ENCODE measurements around the gene REEP5. TPM values are rescaled to one million over a fixed set of nuclear protein-coding genes. Genes with fewer than 3 reads are reported as not detected.

Gene REEP5
- total and polyA plus RNA-seq, 4 experiments from 2014 or later: 55.6 to 117 (median 87.0) TPM

GRCh38 chr5:112880219-112880964, 41.6 kb downstream of the REEP5 start:
- CTCF ChIA-PET (ENCODE audit: partially characterized antibody): interaction anchor here (0.7 to 3.4 kb wide), 7 partner anchors 8 to 84 kb away, joined by 3 to 10 read pairs (median 3); partner anchors contain the start of gene REEP5
- H3K27me3 ChIP-seq (ENCODE audit: insufficient read depth, low read length): no peaks in the 10 kb centered on the region
- H3K4me3 Mint-ChIP-seq: peak overlapping the region in 1 of 8 donors; percentile 46
- no peak for DNase-seq
- intact Hi-C loops (cut with micrococcal nuclease): no loop called here
- H3K27me3 Mint-ChIP-seq: no peaks in the 10 kb centered on the region
- peaks cover 43% of the 10 kb centered on the region for H3K4me1 ChIP-seq (ENCODE audit: insufficient read depth, low read length)
- POLR2A ChIA-PET (ENCODE audit: partially characterized antibody): interaction anchor here (0.5 to 2.5 kb wide), 4 partner anchors 15 to 36 kb away, joined by 3 to 20 read pairs (median 4); partner anchors contain the start of gene SRP19
- no peaks in the 10 kb centered on the region for H3K9me3 ChIP-seq (ENCODE audit: control insufficient read depth in 1 of 2, low read length in 2 of 2)
- H3K4me3 ChIP-seq (ENCODE audit: low read length in 2 of 2): no peak overlapping the region
- no peaks in the 10 kb centered on the region for H3K9me3 Mint-ChIP-seq
- H3K27ac Mint-ChIP-seq: peak overlapping the region in 6 of 7 donors; percentile 50 to 92 (median 86)
- peaks cover 8% of the 10 kb centered on the region for H3K36me3 ChIP-seq (ENCODE audit: insufficient read depth, low read length)
- peaks cover 26 to 41% (median 31%) of the 10 kb centered on the region in 4 donors for H3K4me1 Mint-ChIP-seq
- peak overlapping the region; percentile 6 for H3K27ac ChIP-seq (ENCODE audit: low read depth, low read length)
- H3K36me3 Mint-ChIP-seq: peaks cover 26 to 36% of the 10 kb centered on the region in 2 donors

- intact Hi-C loops (cut with micrococcal nuclease): loop anchor here (1.0 to 2.0 kb wide), 2 partner anchors 17 to 44 kb away; partner anchors contain the start of genes REEP5 and SRP19
- no peaks in the 10 kb centered on the region for H3K9me3 Mint-ChIP-seq
These were observed 43.3 kb downstream of the REEP5 start for GRCh38 chr5:112878760-112879159.

GRCh38 chr5:112878101-112878500, 43.9 kb downstream of the REEP5 start:
- Mint-ChIP-seq H3K4me3 (peak overlapping the region in 2 of 8 donors; percentile 11 to 68), H3K9me3 (no peaks in the 10 kb centered on the region), H3K27ac (peak overlapping the region; percentile 52 to 91 (median 83)), H3K36me3 (peaks cover 23 to 39% of the 10 kb centered on the region in 2 donors), H3K4me1 (peaks cover 33 to 54% (median 42%) of the 10 kb centered on the region in 4 donors), H3K27me3 (no peaks in the 10 kb centered on the region)
- ChIA-PET CTCF (ENCODE audit: partially characterized antibody) (interaction anchor here (0.8 to 1.7 kb wide), 11 partner anchors 8 to 101 kb away, joined by 3 to 8 read pairs (median 3); partner anchors contain the start of gene REEP5), POLR2A (ENCODE audit: partially characterized antibody) (interaction anchor here (1.0 to 3.1 kb wide), 8 partner anchors 8 to 98 kb away, joined by 4 to 20 read pairs (median 7); partner anchors contain the start of genes DCP2, REEP5 and SRP19)
- H3K36me3 ChIP-seq (ENCODE audit: insufficient read depth, low read length): no peaks in the 10 kb centered on the region
- H3K4me1 ChIP-seq (ENCODE audit: insufficient read depth, low read length): peaks cover 52% of the 10 kb centered on the region
- no peak for DNase-seq
- peak overlapping the region; percentile 31 for H3K27ac ChIP-seq (ENCODE audit: low read depth, low read length)
- H3K27me3 ChIP-seq (ENCODE audit: insufficient read depth, low read length): no peaks in the 10 kb centered on the region
- intact Hi-C loops (cut with micrococcal nuclease): loop anchor here (1.0 to 2.0 kb wide), 2 partner anchors 17 to 45 kb away; partner anchors contain the start of genes REEP5 and SRP19
- H3K4me3 ChIP-seq (ENCODE audit: low read length in 2 of 2): no peak overlapping the region
- H3K9me3 ChIP-seq (ENCODE audit: control insufficient read depth in 1 of 2, low read length in 2 of 2): no peaks in the 10 kb centered on the region

More at GRCh38 chr5:112878760-112879159, 43.3 kb downstream of the REEP5 start:
- H3K27me3 ChIP-seq (ENCODE audit: insufficient read depth, low read length): no peaks in the 10 kb centered on the region
- H3K36me3 Mint-ChIP-seq: peaks cover 23 to 36% of the 10 kb centered on the region in 2 donors
- no peaks in the 10 kb centered on the region for H3K9me3 ChIP-seq (ENCODE audit: control insufficient read depth in 1 of 2, low read length in 2 of 2)
- peak overlapping the region; percentile 31 for H3K27ac ChIP-seq (ENCODE audit: low read depth, low read length)
- no peaks in the 10 kb centered on the region for H3K36me3 ChIP-seq (ENCODE audit: insufficient read depth, low read length)
- H3K4me3 Mint-ChIP-seq: peak overlapping the region; percentile 3 to 73 (median 48)
- ChIA-PET POLR2A (ENCODE audit: partially characterized antibody) (interaction anchor here (1.0 to 3.1 kb wide), 8 partner anchors 9 to 98 kb away, joined by 4 to 20 read pairs (median 7); partner anchors contain the start of genes DCP2, REEP5 and SRP19), CTCF (ENCODE audit: partially characterized antibody) (interaction anchor here (0.8 to 1.7 kb wide), 10 partner anchors 13 to 100 kb away, joined by 3 to 8 read pairs (median 3); partner anchors contain the start of gene REEP5)
- peak overlapping the region in 1 of 2 donors; percentile 13 for H3K4me3 ChIP-seq (ENCODE audit: low read length in 2 of 2)
- peaks cover 30 to 50% (median 38%) of the 10 kb centered on the region in 4 donors for H3K4me1 Mint-ChIP-seq
- peak overlapping the region; percentile 32 to 88 (median 80) for H3K27ac Mint-ChIP-seq
- H3K4me1 ChIP-seq (ENCODE audit: insufficient read depth, low read length): peaks cover 47% of the 10 kb centered on the region
- H3K27me3 Mint-ChIP-seq: no peaks in the 10 kb centered on the region
- DNase-seq: peak; percentile 32 to 87 (median 49)

GRCh38 chr5:112876362-112876761, 45.7 kb downstream of the REEP5 start:
- H3K9me3 Mint-ChIP-seq: no peaks in the 10 kb centered on the region
- CTCF ChIA-PET (ENCODE audit: partially characterized antibody): interaction anchor here (2.0 kb wide), 1 partner anchor 28 kb away, joined by 9 read pairs; no protein-coding TSS in a partner anchor
- peaks cover 23 to 44% of the 10 kb centered on the region in 2 donors for H3K36me3 Mint-ChIP-seq
- Histone ChIP-seq H3K27ac (ENCODE audit: low read depth, low read length) (no peak overlapping the region), H3K36me3 (ENCODE audit: insufficient read depth, low read length) (no peaks in the 10 kb centered on the region), H3K4me1 (ENCODE audit: insufficient read depth, low read length) (peaks cover 52% of the 10 kb centered on the region), H3K27me3 (ENCODE audit: insufficient read depth, low read length) (no peaks in the 10 kb centered on the region), H3K9me3 (ENCODE audit: control insufficient read depth in 1 of 2, low read length in 2 of 2) (no peaks in the 10 kb centered on the region), H3K4me3 (ENCODE audit: low read length in 2 of 2) (no peak overlapping the region)
- no peaks in the 10 kb centered on the region for H3K27me3 Mint-ChIP-seq
- no peak for DNase-seq
- H3K4me1 Mint-ChIP-seq: peaks cover 36 to 57% (median 45%) of the 10 kb centered on the region in 4 donors
- H3K4me3 Mint-ChIP-seq: no peak overlapping the region
- intact Hi-C loops (cut with micrococcal nuclease): no loop called here
- POLR2A ChIA-PET (ENCODE audit: partially characterized antibody): interaction anchor here (3.1 kb wide), 1 partner anchor 12 kb away, joined by 11 read pairs; no protein-coding TSS in a partner anchor
- peak overlapping the region in 3 of 7 donors; percentile 3 to 91 (median 30) for H3K27ac Mint-ChIP-seq

- Mint-ChIP-seq H3K27me3 (no peaks in the 10 kb centered on the region), H3K27ac (peak overlapping the region in 2 of 7 donors; percentile 48 to 78), H3K4me1 (peaks cover 26 to 52% (median 41%) of the 10 kb centered on the region in 4 donors), H3K36me3 (peaks cover 32 to 62% of the 10 kb centered on the region in 2 donors), H3K4me3 (no peak overlapping the region), H3K9me3 (no peaks in the 10 kb centered on the region)
- Histone ChIP-seq H3K27me3 (ENCODE audit: insufficient read depth, low read length) (no peaks in the 10 kb centered on the region), H3K4me1 (ENCODE audit: insufficient read depth, low read length) (peaks cover 40% of the 10 kb centered on the region), H3K27ac (ENCODE audit: low read depth, low read length) (peak overlapping the region; percentile 6), H3K36me3 (ENCODE audit: insufficient read depth, low read length) (peaks cover 19% of the 10 kb centered on the region), H3K4me3 (ENCODE audit: low read length in 2 of 2) (no peak overlapping the region), H3K9me3 (ENCODE audit: control insufficient read depth in 1 of 2, low read length in 2 of 2) (no peaks in the 10 kb centered on the region)
- DNase-seq: no peak
- ChIA-PET CTCF (ENCODE audit: partially characterized antibody) (interaction anchor here (1.2 to 1.5 kb wide), 2 partner anchors 10 to 56 kb away, joined by 3 to 5 read pairs; partner anchors contain the start of gene SRP19), POLR2A (ENCODE audit: partially characterized antibody) (interaction anchor here (1.1 to 2.1 kb wide), 3 partner anchors 10 to 105 kb away, joined by 3 to 6 read pairs (median 5); partner anchors contain the start of genes DCP2, REEP5 and SRP19)
- intact Hi-C loops (cut with micrococcal nuclease): no loop called here
These were observed 51.1 kb downstream of the REEP5 start for GRCh38 chr5:112870966-112871365.

- peak in 3 of 5 donors; percentile 19 to 45 (median 32) for DNase-seq
- Mint-ChIP-seq H3K27ac (peak overlapping the region; percentile 30 to 88 (median 78)), H3K27me3 (no peaks in the 10 kb centered on the region), H3K9me3 (no peaks in the 10 kb centered on the region), H3K4me3 (peak overlapping the region in 1 of 8 donors; percentile 11), H3K4me1 (peaks cover 26 to 52% (median 40%) of the 10 kb centered on the region in 4 donors), H3K36me3 (peaks cover 32 to 64% of the 10 kb centered on the region in 2 donors)
- POLR2A ChIA-PET (ENCODE audit: partially characterized antibody): interaction anchor here (0.5 to 2.1 kb wide), 6 partner anchors 9 to 106 kb away, joined by 3 to 8 read pairs (median 4); partner anchors contain the start of genes DCP2, REEP5 and SRP19
- CTCF ChIA-PET (ENCODE audit: partially characterized antibody): interaction anchor here (1.2 to 1.5 kb wide), 2 partner anchors 9 to 57 kb away, joined by 3 to 5 read pairs; partner anchors contain the start of gene SRP19
- Histone ChIP-seq H3K9me3 (ENCODE audit: control insufficient read depth in 1 of 2, low read length in 2 of 2) (no peaks in the 10 kb centered on the region), H3K27me3 (ENCODE audit: insufficient read depth, low read length) (no peaks in the 10 kb centered on the region), H3K36me3 (ENCODE audit: insufficient read depth, low read length) (peaks cover 22% of the 10 kb centered on the region), H3K27ac (ENCODE audit: low read depth, low read length) (peak overlapping the region; percentile 6), H3K4me3 (ENCODE audit: low read length in 2 of 2) (no peak overlapping the region), H3K4me1 (ENCODE audit: insufficient read depth, low read length) (peaks cover 40% of the 10 kb centered on the region)
- intact Hi-C loops (cut with micrococcal nuclease): no loop called here
These were observed 52.1 kb downstream of the REEP5 start for GRCh38 chr5:112869948-112870347.
